ENCODE results near the gene ZNF331. TPM values are rescaled to one million over a fixed set of nuclear protein-coding genes. Genes with fewer than 3 reads are reported as not detected.
A peak's percentile ranks its signal among the peaks of the same experiment; 100 is the strongest.

ZNF331 gene
- total RNA-seq, 1 donor from 2014 or later = 25.7 TPM

DNA sequence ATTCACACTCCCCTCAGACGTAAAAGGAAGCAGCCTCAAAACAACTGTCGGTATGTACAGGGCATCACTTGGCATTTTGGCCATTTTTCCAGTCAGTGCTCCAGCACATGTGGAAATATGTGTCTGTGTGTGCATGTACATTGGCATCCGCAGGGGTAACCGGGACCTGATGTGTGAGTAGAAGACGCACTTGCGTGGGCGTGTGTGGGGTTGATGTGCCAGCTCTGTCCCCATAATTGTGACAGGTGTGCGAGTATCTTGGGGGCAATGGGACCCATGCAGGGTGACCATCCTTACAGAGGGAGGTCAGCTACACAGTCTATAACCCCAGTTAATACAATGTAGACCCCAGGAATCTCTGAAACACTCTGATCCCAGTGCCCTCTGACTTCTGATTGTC, 7.3 kb upstream of the ZNF331 start:
- peaks cover 4% of the 10 kb centered on the region for H3K9me3 Mint-ChIP-seq
- H3K27ac Mint-ChIP-seq = no peak overlapping the region
- H3K36me3 Mint-ChIP-seq = peaks cover 7% of the 10 kb centered on the region
- H3K4me1 Mint-ChIP-seq (ENCODE audit: unreplicated experiment) = no peaks in the 10 kb centered on the region
- no peak for TF ChIP-seq CTCF (conservative IDR thresholded peaks at IDR 0.05)
- H3K27me3 Mint-ChIP-seq = no peaks in the 10 kb centered on the region
- H3K4me3 Mint-ChIP-seq = no peak overlapping the region
- DNase-seq (ENCODE audit: extremely low spot score, unreplicated experiment) = no peak

GRCh38 chr19:53531457-53531856, 6.5 kb upstream of the ZNF331 start:
- Mint-ChIP-seq H3K27ac (no peak overlapping the region), H3K4me1 (ENCODE audit: unreplicated experiment) (no peaks in the 10 kb centered on the region), H3K9me3 (no peaks in the 10 kb centered on the region), H3K36me3 (no peaks in the 10 kb centered on the region), H3K27me3 (no peaks in the 10 kb centered on the region), H3K4me3 (no peak overlapping the region)
- DNase-seq (ENCODE audit: extremely low spot score, unreplicated experiment) = no peak
- TF ChIP-seq CTCF (conservative IDR thresholded peaks at IDR 0.05) = no peak

DNA sequence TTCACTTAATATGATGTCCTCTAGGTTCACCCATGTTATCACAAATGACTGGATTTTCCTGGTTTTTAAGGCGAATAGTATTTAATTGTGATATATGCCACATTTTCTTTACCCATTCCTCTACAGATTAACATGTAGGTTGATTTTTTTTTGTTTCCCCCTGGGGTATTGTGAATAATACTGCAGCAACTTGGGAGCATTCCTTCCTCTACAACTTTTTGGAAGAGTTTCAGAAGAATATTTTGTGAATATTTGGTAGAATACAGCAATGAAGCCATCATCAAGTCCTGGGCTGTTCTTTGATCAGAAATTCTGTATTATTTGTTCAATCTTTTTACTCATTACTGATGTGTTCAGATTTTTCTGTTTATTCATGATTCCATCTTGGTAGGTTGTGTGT, 5.6 kb upstream of the ZNF331 start:
- no peak overlapping the region for H3K27ac Mint-ChIP-seq
- H3K4me3 Mint-ChIP-seq = no peak overlapping the region
- no peak for DNase-seq (ENCODE audit: extremely low spot score, unreplicated experiment)
- TF ChIP-seq CTCF (conservative IDR thresholded peaks at IDR 0.05) = no peak
- H3K4me1 Mint-ChIP-seq (ENCODE audit: unreplicated experiment) = no peaks in the 10 kb centered on the region
- no peaks in the 10 kb centered on the region for H3K36me3 Mint-ChIP-seq
- H3K9me3 Mint-ChIP-seq = no peaks in the 10 kb centered on the region
- no peaks in the 10 kb centered on the region for H3K27me3 Mint-ChIP-seq

- Mint-ChIP-seq H3K9me3 (no peaks in the 10 kb centered on the region), H3K27me3 (no peaks in the 10 kb centered on the region), H3K36me3 (peaks cover 4% of the 10 kb centered on the region), H3K4me3 (no peak overlapping the region), H3K27ac (no peak overlapping the region), H3K4me1 (ENCODE audit: unreplicated experiment) (no peaks in the 10 kb centered on the region)
- no peak for TF ChIP-seq CTCF (conservative IDR thresholded peaks at IDR 0.05)
- DNase-seq (ENCODE audit: extremely low spot score, unreplicated experiment) = no peak
Observed at GRCh38 chr19:53536225-53536548, 1.8 kb upstream of the ZNF331 start.

DNA sequence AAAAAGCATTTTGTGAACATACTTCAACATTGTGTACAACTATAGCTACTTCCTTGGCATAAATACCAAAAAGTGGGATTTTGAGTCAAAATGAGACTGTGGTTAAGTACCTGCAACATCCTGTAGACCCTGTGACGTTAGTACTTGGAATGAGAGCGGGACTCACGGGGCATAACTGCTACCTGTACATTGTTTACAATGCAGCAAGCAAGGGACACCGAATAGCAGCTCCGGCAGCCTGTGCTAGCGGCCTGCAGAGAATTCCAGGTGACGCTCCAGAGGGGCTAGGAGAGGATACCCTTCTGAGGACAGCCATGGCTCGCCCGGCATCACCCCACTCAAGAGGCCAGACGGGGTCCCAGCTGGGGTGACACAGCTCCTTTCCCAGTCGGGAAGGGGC, 824 bp upstream of the ZNF331 start:
- Mint-ChIP-seq H3K36me3 (peaks cover 4% of the 10 kb centered on the region), H3K9me3 (no peaks in the 10 kb centered on the region), H3K27me3 (no peaks in the 10 kb centered on the region), H3K27ac (peak overlapping the region; percentile 93), H3K4me3 (peak overlapping the region; percentile 97), H3K4me1 (ENCODE audit: unreplicated experiment) (no peaks in the 10 kb centered on the region)
- DNase-seq (ENCODE audit: extremely low spot score, unreplicated experiment) = no peak
- TF ChIP-seq CTCF (conservative IDR thresholded peaks at IDR 0.05) = no peak

Data from type B pancreatic cell (in vitro differentiated cells).